ENCODE measurements around the gene ZP4.

The ZP4 gene, protein sequence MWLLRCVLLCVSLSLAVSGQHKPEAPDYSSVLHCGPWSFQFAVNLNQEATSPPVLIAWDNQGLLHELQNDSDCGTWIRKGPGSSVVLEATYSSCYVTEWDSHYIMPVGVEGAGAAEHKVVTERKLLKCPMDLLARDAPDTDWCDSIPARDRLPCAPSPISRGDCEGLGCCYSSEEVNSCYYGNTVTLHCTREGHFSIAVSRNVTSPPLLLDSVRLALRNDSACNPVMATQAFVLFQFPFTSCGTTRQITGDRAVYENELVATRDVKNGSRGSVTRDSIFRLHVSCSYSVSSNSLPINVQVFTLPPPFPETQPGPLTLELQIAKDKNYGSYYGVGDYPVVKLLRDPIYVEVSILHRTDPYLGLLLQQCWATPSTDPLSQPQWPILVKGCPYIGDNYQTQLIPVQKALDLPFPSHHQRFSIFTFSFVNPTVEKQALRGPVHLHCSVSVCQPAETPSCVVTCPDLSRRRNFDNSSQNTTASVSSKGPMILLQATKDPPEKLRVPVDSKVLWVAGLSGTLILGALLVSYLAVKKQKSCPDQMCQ

DNA sequence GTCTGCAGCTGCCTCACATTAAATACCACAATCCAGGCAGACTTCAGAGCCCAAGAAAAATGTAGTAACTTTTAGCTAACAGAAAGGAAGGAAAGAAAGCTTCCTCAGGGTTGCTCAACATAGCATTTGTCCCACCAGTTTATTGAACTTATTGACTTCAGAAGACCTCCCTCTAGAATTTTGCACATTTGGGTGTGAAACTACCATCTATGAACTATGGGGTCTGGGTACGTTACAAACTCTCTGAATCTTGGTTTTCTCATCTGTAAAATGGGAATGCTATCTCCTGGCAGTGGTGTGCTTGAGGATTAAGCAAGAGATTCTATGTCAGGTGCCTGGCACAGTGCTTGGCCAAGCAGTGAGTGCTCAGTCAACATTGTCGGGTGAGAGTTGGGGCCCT lies at the start of gene ZP4:
ZP4 (minus strand) TSS at position 101 of the 400 bp plus-strand sequence. CDS start 287 bp downstream, outside the sequence.
- no peak for DNase-seq

DNA sequence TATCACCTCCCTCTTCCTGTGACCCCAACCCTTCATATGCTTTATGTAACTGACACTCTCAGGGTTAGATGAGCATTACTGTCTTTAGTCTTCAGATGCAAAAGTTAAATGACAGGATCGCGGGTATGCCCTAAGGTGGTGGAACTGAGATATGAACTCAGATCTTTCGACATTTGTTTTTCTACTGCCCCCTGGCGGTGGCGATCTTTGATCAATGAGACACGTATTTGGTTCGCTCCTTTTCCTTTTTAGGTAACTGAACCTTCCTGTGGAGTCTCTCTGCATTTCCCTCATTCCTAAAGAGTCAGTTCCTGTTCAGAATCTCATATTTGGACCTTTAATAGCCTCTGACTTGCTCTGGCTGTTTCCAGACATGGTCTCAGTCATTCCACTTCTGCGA lies 47.8 kb upstream of the ZP4 start:
- no peak for DNase-seq

DNA sequence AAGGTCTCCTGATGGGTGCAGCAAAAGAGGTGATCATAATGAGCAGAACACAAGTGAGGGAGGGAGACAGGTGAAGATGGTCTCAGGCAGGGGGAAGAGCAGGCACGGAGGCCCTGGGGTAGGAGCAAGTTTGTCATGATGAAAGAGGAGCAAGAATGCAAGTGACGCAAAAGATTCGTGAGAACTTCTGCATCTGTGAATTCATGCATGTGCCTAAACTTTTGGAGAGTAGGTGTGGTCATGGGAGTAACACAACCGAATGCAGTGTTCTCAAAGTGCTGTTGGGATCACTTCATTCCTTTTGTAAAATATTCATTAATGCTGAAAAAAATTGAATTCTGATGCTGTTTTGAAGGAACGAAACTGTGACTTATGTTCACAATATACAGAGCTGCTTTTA lies 47.3 kb upstream of the ZP4 start:
- no peak for DNase-seq

DNA sequence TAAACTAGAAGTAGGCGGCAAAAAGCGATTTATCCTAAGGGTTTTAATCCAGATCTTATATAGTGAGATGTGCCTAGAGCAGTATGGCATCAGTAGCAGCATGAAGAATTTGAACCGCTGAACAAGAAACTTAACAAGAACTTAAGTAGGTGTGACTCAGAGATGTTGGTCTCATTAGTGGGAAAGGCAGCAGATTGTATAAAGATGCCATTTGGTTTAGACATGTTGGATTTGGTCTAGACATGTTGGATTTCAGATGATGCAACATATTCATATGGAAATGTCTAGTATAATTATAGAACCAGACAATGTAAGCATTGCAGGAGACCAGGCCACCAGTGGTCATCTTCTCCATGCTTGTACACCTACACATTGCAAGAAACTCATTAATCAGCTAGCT lies 42.1 kb upstream of the ZP4 start:
- no peak for DNase-seq

DNA sequence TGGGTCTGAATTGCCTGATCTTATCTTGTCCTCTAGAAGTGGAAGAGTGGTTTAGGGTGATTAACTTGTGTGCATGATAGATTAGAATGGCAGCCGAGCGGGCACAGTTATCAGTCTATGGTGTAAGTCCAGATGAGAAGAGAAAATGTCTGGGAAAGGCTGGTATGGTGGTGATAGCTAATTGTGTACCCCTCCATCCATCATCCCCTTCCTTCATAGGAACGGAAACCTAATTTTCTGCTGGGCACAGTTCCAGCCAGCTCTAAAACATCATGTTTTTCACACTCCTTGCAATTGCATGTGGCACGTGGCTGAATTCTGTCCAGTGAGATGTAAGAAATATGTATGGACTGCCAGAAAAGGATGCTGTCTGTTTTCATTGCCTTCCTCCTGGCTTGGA lies 40.9 kb upstream of the ZP4 start:
- DNase-seq, result no peak

DNA sequence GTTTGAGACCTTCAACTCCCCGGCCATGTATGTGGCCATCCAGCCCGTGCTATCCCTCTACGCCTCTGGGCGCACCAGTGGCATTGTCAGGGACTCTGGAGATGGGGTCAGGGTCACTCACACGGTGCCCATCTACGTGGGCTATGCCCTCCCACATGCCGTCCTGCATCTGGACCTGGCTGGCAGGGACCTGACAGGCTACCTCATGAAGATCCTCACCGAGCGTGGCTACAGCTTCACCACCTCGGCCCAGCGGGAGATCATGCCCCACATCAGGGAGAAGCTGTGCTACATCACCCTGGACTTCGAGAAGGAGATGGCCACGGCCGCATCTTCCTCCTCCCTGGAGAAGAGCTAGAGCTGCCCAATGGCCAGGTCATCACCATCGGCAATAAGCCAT lies 36.5 kb upstream of the ZP4 start:
- no peak for DNase-seq

DNA sequence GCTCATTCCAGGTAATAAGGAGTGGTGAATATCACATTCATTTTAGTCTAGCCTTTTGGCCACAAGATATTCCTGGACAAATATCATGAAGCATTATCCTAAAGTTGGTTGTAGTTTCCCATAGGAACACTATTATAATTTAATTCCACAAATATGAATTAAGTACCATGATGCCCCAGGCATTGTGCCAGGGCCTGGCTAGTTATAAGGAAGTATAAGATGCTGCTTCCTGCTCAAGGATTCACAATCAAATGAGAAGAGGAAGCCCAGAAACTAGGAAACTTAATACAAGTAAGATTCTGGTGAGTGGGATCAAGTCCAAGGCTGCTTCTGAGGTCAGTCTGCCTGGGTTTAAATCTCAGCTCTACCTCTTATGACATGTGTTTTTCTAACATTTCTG lies 30.6 kb upstream of the ZP4 start:
- no peak for DNase-seq

DNA sequence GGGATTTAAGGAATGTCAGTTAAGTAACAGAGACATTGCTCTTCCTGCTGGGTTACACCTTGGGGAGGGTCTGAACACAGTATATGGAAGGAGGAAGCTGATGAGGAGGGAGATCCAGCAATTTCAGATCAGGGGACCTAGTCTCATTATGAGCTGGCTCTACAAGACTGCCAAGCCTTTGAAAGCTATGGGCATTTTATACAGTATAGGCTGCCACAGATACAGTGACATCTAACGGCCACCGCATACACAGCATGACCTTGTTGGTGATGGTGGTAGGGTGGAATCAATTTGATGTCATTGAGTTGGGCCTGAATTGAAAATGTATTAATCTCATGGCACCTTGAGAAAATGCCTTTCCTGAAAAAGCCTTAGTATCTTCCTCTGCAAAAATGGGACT lies 22.6 kb upstream of the ZP4 start:
- DNase-seq, result no peak

DNA sequence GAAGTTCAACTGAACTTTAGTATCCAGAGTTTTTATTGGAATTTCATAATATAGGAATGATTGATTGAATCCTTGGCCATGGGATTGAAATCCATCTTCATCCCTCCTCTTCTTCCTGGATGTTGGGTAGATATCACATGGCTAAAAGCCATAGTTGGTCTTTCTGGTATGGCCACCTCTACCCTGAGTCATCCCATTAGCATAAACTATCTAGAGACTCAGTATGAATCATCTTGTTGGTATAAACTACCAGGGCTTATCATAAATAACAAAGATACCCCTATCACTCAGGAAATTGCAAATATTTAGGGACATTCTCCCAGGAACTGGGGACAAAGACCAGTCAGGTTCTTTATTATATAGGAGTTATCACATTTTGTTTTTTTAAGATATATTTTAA lies 21.2 kb upstream of the ZP4 start:
- DNase-seq, result no peak

DNA sequence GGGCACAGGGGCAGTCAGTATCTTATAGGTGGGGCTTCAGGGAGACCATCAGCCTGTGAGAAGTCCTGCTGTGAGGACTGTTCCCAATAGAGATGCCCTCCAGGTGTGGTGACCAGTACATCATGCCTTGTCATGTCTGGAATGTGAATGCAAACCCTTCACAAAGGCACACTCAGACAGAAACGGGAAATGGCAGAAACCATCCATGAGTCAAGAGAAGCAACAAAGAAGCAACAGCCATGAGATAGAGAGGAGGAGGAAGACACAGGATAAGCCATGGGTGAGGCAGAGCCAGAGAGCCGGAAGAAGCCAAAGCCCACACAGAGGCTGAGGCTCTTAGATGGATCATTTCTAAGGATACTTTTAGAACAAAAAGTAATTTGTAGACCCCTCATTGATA lies 20.1 kb upstream of the ZP4 start:
- no peak for DNase-seq

DNA sequence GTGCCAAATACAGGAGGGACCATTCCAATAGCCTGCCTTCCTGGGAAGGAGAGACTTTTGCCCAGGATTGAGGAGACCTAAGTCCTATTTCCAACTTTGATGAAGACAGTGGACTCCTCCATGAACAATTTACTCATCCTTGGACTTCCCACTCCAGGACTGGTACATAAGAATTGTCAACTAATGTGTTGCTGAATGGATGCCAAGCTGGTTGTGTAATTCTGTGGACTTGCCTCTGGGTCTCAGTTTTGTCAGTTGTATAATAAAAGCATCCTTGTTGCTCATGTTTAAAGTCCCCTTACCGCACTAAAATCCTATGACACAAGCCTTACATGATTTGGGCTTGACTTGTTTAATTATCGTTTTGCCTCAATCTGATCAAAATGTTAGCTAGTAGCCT lies 13.2 kb upstream of the ZP4 start:
- DNase-seq, result no peak

DNA sequence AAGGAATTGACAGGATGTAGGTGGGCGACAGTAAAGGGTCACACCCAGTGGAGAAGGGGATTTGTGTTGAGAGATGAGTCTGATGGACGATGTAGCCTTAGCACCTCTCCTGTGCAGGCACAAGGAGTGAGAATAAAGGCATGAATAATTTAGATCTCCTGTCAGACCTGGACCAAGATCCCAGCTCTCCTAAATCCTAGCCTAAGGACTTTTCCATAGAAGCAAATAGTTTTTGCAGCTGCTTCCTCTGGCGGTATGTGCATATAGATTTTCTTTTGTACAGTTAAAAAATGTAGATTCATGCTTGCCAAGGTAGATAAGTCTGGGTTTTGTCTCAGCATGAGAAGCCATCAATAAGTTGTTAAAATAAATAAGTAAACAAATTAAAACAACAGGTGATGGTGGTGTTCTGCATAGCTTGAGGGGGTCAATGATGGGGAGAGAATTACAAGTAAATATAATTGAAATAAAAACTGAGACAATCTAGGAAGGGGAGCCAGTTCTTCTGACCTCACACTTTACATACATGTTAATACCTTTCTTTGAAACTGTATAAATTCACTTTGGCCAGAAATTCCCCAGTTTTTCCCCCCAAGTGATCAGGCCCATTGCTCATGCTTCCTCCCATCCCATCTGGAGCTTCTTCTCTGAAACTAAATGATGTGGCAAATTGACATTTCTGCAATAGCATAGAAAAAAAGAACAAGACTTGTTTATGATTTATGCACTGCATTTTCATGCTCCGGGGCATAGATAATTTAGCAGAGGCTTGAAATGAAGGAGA lies 12.4 kb upstream of the ZP4 start:
- DNase-seq, result no peak

DNA sequence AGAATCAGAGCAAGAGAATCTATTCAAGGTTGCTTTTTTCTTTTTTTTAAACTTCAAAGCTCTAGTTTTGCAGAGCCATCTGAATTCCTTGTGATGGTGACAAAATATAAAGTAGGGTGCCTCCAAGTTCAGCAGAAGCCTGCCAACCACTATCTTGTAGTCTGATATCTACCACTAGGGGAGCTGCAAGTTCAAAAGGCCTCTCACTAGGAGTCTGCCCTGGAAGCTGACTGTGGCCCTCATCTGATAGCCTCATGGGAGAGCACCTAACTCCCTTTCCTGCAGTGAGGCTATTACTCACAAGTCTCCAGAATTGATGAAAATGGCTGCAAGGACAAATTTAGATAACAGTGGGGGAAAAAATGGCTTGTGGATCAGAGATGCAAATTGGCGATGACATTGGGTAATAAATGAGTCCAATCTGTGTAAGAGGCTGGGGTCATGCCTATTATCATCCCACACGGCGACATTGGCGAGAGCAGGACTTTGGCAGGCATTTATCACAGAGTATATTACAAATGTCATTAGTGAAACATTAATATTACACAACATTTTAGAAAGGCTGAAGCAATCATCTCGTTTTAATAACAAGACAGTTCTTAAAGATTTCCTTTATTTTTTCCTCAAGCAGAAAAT lies 10.7 kb upstream of the ZP4 start:
- DNase-seq, result no peak

DNA sequence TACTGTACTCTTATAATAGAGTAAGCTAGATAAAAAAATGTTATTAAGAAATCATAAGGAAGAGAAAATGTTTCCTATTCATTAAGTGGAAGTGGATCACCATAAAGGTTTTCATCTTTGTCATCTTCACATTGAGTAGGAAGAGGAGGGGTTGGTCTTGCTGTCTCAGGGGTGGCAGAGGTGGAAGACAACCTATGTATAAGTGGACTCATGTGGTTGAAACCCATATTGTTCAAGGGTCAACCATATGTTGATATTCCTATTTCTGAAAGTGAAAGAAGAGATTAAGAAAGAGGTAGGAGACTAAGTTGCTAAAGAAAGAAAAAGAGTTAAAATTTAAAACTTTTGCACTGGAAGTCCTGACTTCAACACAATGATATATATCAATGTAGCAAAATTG lies 4.9 kb upstream of the ZP4 start:
- DNase-seq, result no peak

DNA sequence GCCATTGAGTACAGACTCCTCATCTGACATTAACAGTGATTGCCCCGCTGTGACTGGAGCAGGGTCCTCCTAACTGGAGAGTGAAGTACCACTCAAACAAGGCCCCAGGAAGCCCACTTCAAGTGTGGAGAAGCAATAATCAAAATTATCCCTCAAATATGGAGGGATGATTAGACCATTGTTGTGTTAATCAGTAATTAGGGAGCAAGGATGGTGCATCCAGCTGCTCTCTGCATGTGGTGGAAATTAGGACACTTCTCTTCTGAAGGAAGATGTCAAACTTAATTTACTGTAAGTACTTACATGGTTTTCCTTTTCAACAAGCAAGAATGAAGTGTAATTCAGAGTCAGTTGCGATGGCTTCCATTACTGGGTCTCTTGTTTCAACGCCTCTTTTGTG lies 3.4 kb upstream of the ZP4 start:
- DNase-seq, result no peak

DNA sequence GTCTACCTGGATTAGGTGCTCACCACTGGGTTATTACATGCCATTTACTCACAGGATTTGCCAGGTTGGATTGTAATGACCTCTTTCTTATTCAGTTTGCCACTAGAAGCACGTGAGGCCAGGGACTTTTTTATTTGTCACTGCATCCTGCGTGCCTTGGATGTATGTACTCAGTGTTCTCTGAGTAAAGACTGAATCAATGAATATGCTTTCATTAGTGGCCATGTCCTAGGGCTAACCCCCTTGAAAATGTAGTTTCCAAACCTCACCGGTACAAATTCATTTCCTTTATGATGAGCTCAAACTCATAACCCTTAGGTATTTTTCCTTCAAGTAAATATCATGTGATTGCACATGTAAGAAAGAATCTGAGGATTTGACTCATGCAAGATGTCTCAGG lies 1.3 kb upstream of the ZP4 start:
- DNase-seq, result no peak

DNA sequence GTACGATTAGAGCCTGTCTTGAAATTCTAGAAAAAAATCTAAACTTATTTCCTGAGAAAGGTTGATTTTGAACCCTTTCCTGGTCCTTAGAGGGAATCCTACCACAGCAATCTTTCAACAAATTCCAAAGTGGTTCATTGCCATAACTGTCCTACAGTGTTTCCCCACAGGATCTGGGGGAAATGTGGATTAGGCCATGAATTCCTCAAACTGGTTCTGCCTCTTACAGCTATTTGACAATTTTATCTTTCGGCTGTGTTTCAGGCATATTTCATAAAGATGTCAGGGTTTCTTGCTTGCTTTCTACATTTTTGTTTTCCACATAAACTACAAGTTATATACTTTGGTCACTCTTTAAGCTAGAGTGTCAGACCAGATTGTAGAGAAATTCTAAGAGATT lies 544 bp upstream of the ZP4 start:
- no peak for DNase-seq

DNA sequence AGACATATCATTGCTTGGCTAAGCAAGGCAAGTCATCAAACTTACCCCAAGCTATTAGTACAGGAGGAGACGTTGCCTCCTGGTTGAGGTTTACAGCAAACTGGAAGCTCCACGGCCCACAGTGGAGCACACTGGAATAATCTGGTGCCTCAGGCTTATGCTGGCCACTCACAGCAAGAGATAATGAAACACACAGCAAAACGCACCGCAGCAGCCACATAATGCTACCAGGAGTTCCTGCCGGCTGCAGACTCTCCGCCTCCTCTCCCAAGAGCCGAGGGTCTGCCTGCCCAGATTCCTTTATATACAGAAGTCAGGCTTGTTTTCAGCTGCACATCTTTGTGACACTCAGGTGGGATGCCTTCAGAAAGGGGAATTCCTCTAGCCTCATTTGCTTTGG lies 306 bp downstream of the ZP4 start:
- DNase-seq, result no peak

DNA sequence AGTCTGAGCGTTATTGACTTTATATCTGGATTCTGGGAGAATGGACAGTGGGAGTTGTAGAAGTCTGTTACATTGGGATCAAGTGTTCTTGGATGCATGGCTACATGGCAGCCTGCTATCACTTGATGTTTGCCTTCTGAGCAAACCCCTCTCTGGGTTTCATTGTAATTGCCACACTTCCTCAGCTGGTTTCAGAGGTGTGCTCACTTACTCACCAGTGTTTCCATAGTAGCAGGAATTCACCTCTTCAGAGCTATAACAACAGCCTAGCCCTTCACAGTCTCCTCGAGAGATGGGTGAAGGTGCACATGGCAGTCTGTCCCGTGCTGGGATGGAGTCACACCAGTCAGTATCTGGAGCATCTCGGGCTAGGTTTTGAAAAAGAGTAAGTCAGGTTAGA lies 2.6 kb downstream of the ZP4 start:
- no peak for DNase-seq

DNA sequence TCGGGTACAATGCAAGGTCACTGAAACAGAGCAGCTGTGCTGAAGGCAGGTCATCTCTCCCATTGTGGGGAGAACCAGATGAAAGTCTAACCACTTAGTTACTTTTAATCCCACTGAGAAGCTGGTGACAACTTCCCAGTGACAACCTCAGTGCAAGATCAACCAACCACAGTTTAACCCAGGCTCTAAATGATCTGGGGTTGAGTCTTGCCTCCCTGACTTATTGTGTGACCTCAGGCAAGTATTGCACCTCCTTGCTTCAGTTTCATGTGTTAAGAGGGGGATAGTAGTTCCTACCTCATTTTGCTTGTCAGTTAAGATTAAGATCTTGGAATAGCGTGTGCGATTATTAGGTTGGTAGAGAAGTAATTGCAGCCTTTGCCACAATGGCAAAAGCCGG lies 3.2 kb downstream of the ZP4 start:
- DNase-seq, result no peak

DNA sequence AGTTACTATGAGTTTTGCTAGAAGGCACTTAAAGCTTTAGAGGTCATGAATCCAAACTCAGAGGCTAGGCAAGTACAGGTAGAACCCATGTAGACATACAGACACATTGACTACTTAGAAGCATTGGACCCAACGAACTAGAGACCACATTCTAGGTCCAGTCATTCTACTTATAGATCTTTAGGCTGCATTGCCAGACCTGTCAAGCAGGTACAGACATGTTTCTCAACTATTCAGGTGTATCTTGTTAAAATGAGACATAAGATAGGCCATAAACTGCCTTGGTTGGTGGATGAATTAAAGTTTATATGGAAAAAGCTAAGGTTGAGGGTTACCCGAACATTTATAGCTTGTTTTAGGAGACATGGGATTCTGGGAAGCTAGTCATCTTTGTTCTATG lies 6.5 kb downstream of the ZP4 start:
- no peak for DNase-seq

DNA sequence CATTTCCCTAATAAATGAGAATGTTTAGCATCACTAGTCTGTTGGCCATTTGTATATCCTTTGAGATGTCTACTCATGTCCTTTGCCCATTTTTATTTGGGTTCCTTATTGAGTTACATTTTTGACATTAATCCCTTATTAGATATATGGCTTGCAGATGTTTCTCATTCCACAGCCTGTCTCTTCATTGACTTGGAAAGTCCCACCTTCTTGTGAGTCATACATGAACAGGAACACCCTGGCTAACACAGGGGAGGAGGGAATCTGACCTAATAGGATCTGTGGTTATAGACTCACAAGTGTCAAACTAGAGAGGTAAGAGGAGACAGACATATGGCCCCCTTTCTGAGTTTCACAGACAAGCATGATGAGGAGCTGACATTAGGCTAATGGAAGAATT lies 11.5 kb downstream of the ZP4 start:
- no peak for DNase-seq

DNA sequence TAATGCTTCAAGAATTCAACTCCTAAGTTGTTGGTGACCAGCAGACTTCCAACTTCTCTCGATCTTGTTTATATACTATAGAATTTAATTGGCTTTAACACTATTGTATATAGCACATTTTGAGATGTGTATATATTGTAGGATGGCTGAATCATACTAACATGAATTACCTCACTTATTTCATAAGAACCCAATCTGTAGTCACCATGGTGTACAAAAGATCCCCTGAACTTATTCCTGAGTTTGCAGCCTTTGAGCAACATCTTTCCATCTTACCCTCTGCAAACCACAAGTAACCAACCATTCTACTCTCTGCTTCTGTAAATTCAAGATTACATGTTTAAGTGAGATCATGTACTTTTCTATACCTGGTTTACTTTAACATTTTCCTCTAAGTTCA lies 12.3 kb downstream of the ZP4 start:
- DNase-seq, result no peak

DNA sequence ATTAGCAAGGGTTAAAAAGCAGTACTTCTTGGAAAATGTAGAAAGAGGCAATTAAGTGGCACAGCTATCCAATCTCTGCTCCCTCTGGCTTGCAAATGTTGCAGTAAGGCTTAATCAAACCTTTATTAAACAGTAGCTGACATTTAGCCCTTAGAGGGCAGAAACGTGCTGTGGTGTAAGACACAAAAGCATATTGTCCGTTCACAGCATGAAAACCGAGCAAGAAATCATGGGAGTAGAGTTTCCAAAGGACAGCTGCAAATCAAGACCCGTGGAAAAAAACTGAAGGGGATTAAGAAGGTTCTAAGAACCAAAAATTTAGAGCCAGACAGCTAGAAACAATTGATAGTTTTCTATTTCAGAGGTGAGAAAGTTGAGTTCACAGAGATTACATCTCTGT lies 13.1 kb downstream of the ZP4 start:
- DNase-seq, result no peak

Data from NCI-H1930 (cell line).